AG04450 (cell line): Measurements from ENCODE around the gene BRSK2. TPM values are rescaled to one million over a fixed set of nuclear protein-coding genes. Genes with fewer than 3 reads are reported as not detected.

Source experiments
- CTCF ChIA-PET: fragments of 300-600, 350-600 bp; formaldehyde crosslinking; extraction: SDS; loops from one replicate; lab custom pipeline; 2022; ENCODE audit warnings: antibody characterized with exemption, inconsistent platforms; lab: Charles Lee
- POLR2A ChIA-PET: fragments of 350-600 bp; formaldehyde crosslinking; extraction: SDS; loops from one replicate; lab custom pipeline; 2021; ENCODE audit warnings: antibody characterized with exemption, inconsistent platforms; lab: Yijun Ruan, JAX
- DNase-seq: peaks from one replicate; pipeline ENCODE4 v3.0.0-alpha.2; 2011; ENCODE audit warnings: low read depth, low spot score
- H3K27ac ChIP-seq: one replicate; pipeline ENCODE4 v1.5.1; 2012; ENCODE audit warnings: low read depth, low read length, control low read depth
- H3K27me3 ChIP-seq: one replicate; pipeline ENCODE4 v1.6.0; 2012; ENCODE audit warnings: low read length; ENCODE audit not compliant: control insufficient read depth, insufficient read depth
- H3K4me3 ChIP-seq: 2 replicates; pipeline ENCODE4 v1.5.1; 2011; ENCODE audit warnings: mild to moderate bottlenecking, low read depth, low read length, control low read depth
- H3K9me3 ChIP-seq: 2 replicates; pipeline ENCODE4 v1.5.1; 2012; ENCODE audit warnings: low read length; ENCODE audit not compliant: control insufficient read depth, insufficient read depth
- polyA plus RNA-seq: library from polyadenylated mRNA; depleted of rRNA; stranded (reverse); fragments of >200 nt; gene quantifications from 2 replicates; pipeline ENCODE4 v1.2.3, GENCODE V29; 2011
- TF ChIP-seq, protein P1 (sequence below): IDR thresholded peaks from 2 replicates; pipeline ENCODE4 v1.5.1; 2011; ENCODE audit warnings: low read depth, low read length, control low read depth, inconsistent platforms

BRSK2 gene
- polyA plus RNA-seq, 1 experiment, result 0.11 TPM

DNA sequence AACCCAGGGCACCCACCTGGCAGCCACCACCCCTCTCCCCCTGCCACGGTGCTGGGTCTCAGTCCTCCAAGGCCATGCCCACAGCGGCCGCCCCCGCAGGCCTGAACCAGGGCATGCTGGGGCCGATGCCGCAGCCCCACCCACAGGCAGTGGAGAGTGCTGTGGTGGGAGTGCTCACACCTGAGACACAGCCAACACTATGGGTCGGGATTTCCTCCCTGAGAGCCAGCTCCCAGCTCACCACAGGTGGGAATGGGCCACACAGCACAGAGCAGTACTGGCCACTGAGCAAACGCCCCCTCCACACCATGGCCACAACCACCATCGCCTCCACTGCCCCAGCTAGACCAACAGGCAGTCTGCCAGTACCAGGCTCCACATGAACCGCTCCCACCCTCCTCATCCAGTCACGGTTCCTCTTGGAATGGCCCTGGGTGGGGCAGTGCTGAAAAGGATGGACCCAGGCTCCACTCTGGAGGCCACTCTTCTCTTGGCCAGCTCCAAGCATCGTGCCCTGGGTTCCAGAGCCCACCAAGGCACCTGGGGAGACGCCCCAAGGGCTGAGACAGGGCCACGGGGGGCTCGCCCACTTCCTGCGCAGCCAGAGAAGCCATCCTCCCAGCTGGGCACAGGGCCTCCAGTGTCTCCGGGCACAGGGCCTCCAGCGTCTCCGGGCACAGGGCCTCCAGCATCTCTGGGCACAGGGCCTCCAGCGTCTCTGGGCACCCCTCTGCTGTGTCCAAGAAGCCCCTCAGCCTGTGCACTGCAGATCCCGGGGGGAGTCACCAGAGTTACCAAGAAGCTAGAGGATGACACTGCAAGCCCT, 82.7 kb downstream of the BRSK2 start:
- TF ChIP-seq, protein P1, sequence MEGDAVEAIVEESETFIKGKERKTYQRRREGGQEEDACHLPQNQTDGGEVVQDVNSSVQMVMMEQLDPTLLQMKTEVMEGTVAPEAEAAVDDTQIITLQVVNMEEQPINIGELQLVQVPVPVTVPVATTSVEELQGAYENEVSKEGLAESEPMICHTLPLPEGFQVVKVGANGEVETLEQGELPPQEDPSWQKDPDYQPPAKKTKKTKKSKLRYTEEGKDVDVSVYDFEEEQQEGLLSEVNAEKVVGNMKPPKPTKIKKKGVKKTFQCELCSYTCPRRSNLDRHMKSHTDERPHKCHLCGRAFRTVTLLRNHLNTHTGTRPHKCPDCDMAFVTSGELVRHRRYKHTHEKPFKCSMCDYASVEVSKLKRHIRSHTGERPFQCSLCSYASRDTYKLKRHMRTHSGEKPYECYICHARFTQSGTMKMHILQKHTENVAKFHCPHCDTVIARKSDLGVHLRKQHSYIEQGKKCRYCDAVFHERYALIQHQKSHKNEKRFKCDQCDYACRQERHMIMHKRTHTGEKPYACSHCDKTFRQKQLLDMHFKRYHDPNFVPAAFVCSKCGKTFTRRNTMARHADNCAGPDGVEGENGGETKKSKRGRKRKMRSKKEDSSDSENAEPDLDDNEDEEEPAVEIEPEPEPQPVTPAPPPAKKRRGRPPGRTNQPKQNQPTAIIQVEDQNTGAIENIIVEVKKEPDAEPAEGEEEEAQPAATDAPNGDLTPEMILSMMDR, result no peak
- no peaks in the 10 kb centered on the region; the same call in 1 of the 2 replicates for H3K9me3 ChIP-seq
- POLR2A ChIA-PET, result no interaction called here
- CTCF ChIA-PET, result no interaction called here
- no peak overlapping the region for H3K4me3 ChIP-seq
- H3K27ac ChIP-seq, result no peak overlapping the region
- H3K27me3 ChIP-seq, result no peaks in the 10 kb centered on the region
- no peak for DNase-seq

DNA sequence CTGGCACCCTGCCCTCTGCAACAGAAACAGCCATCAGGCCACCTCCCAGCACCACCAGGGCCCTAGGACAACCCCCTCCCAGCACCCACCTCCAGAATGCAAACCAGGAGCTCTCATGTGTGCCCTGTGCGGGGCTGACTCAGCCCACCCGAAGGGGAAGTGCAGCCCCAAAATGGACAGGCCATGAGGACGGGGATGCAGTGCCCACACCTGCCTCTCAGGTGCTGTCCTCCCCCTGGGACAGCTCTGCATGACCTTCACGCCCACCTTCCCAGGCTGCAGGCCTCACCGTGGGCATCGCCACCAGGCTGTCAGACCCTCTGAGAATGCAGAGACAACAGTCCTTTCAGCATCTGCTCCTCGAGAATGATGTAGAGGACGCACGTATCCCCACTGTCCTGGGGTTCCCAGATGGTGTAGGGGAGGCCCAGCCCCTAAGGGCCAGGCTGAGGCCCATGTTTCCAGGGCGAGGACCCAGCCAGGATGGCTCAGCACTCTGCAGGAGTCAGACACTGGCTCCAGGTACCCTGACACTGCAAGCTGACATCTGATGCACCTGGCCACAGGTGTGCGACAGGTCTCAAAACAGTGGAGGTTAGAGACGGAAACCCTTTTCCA, 83.4 kb downstream of the BRSK2 start:
- no peak overlapping the region for H3K4me3 ChIP-seq
- H3K9me3 ChIP-seq, result no peaks in the 10 kb centered on the region; the same call in 1 of the 2 replicates
- TF ChIP-seq, protein P1, result no peak
- no peak overlapping the region for H3K27ac ChIP-seq
- no peak for DNase-seq
- ChIA-PET POLR2A (no interaction called here), CTCF (no interaction called here)
- H3K27me3 ChIP-seq, result no peaks in the 10 kb centered on the region

DNA sequence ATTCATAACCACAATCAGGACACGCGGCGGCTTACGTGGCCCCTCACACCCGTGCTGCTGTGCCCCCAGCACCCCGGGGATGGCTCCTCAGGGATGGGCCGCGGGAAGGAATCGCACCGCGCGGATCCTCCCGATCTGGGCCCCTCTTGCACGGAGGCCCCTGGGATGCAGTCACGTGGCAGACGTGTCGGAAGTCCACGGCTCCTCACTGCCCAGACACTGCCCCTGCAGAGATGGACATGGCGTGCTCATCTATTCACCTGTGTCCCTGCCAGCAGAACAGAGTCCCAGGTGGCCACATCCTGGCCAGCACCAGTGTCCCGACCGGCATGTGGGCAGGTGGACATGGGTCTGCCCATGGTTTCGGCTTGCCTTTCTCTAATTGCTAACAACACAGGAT, 84.1 kb downstream of the BRSK2 start:
- H3K27ac ChIP-seq, result no peak overlapping the region
- POLR2A ChIA-PET, result no interaction called here
- TF ChIP-seq, protein P1, result no peak
- no peaks in the 10 kb centered on the region for H3K27me3 ChIP-seq
- no peaks in the 10 kb centered on the region; the same call in 1 of the 2 replicates for H3K9me3 ChIP-seq
- DNase-seq, result no peak
- no peak overlapping the region for H3K4me3 ChIP-seq
- CTCF ChIA-PET, result no interaction called here

DNA sequence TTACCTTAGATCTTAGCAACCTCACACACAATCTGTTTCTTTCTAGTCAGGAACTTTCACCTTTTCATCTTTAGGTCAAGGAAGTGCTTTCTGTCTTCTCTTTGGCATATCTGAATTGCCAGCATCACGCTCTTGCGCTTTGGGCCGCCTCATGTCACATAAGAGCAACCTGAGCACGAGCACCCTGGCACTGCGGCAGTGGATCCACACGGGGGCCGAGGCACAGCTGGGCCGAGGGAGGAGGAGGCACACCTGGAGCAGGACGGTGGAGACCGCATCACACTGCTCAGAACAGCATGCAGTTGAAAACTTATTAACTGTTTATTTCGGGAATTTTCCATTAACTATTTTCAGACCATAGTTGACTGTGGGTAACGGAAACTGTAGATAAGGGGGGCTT, 86.1 kb downstream of the BRSK2 start:
- POLR2A ChIA-PET, result no interaction called here
- TF ChIP-seq, protein P1, result no peak
- DNase-seq, result no peak
- no peak overlapping the region for H3K4me3 ChIP-seq
- CTCF ChIA-PET, result no interaction called here
- no peaks in the 10 kb centered on the region; the same call in 1 of the 2 replicates for H3K9me3 ChIP-seq
- H3K27ac ChIP-seq, result no peak overlapping the region
- H3K27me3 ChIP-seq, result no peaks in the 10 kb centered on the region
